SKM-1 (cell line): ENCODE results near the gene SBNO2.
"Not testable (repeated sequence)": the region's sequence is repeated elsewhere in the genome, so short reads cannot be mapped to it uniquely, and the experiment has no call there.

Experiments used
- DNase-seq: peaks from one replicate; lab custom pipeline; 2025; ENCODE audit not compliant: unreplicated experiment; lab: John Stamatoyannopoulos, UW

SBNO2 gene

DNA sequence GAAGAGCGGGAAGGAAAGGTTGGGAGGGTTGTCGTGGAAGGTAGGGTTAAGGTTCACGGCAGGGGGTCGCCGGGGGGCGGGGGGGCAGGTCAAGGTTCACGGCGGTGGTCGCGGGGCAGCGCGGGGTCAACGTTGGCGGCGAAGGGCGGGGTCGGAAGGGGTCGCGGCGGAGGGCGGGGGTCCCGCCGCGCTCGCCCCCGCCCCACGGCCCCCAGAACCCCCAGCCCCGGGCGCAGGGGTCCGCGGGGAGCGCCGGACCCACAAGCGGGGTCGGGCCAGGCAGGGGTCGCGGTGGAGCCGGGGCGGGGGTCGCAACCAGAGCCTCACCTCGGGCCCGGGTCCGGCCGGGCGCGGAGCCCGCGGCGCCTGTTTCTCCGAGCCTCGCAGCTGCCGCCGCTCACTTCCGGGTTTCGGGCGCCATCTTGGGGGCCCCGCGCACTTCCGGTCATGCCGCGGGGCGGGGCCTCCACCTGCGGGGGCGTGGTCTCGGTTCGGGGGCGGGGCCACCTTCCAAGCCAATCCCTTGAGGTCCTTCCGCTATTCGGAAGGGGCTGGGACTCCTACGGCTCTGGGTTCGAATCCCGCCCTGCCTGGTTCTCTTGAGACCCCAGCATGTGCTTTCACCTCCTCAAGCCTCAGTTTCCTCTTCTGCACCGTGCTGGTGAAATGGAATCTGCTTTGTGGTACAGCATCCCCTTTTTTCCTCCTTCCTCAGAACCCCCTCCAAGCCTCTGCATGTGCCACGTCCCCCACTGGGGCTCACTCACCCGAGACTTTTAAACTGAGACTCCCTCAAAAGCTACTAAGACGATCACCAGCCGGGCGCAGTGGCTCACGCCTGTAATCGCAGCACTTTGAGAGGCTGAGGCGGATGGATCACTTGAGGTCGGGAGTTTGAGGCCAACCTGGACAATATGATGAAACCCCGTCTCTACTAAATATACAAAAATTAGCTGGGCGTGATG is at the start of gene SBNO2:
TSS of gene SBNO2 (minus strand) at position 424 of the 965 bp plus-strand sequence. CDS start 19,992 bp downstream, outside the sequence.
- DNase-seq: peak; percentile 68

DNA sequence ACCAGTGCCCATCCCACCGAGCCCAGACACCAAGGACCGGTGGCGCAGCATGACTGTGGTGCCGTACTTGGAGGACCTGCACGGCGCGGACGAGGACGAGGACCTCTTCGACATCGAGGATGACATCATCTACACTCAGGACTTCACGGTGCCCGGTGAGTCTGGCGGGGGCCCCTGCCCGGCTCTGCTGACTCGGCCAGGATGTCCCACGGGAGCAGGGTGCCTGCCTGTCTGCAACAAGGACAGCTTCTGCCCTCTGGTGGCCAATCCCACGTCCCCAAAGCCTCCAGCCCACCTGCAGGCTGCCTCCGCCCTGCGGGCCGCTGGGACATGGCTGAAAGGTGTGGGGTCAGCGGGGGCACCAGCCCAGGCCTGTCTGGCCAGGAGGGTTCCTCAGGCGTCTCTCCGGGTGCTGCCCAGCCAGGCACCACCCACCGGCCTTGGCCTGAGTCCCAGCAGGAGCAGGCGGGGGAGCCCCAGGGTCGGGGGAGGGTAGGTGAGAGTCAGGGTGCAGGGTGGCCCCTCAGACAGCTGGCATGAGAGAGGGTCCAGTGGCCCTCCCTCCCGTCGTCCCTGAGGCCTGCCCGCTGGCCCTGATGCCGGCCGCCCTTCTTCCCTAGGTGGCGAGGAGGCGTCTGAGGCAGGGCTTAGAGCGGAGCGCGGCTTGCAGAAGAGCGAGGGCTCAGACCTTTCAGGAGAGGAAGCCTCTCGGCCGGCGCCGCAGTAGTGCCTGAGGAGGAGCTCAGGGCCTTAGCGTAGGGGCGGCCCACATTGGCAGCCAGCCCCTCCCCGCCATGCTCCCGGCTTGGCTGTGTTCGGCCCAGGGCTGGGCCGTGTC is 49.2 kb upstream of the SBNO2 start:
- no peak for DNase-seq

GRCh38 chr19:1222394-1222793 is 48.3 kb upstream of the SBNO2 start:
- DNase-seq: no peak

GRCh38 chr19:1221904-1222255 is 47.8 kb upstream of the SBNO2 start:
- DNase-seq: no peak

- DNase-seq: no peak
Measured at GRCh38 chr19:1220976-1221903, 47.2 kb upstream of the SBNO2 start.

GRCh38 chr19:1220477-1220930 is 46.4 kb upstream of the SBNO2 start:
- DNase-seq: no peak

DNA sequence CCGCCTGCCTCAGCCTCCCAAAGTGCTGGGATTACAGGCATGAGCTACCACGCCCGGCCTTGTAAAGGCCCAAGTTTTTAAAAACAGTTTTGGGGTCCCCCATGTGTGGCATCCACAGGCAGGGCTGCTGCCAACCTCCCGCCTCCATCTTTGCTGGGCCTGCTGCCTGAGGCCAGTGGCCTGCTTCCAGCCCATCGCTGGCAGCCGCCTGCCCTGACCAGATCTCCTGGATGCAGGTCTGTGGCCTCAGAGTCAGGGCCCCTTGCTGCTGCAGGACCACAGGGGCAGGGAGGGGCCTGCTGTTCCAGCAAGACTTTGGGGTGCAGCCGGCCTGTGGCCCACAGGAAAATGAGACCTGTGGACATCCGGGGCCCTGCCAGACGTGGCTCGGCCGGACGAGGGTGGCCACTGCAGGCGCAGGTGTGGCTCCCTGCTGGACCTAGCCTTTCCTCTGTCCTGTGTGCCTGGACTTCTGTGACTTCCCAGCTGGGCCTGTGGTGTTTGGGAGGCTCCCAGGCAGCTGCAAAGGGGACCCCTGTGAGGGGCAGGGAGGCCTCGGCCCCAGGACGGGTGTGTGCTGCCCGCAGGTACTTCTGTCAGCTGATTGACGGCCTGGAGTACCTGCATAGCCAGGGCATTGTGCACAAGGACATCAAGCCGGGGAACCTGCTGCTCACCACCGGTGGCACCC is 45.9 kb upstream of the SBNO2 start:
- no peak for DNase-seq

GRCh38 chr19:1218751-1219567 is 44.9 kb upstream of the SBNO2 start:
- no peak for DNase-seq

DNA sequence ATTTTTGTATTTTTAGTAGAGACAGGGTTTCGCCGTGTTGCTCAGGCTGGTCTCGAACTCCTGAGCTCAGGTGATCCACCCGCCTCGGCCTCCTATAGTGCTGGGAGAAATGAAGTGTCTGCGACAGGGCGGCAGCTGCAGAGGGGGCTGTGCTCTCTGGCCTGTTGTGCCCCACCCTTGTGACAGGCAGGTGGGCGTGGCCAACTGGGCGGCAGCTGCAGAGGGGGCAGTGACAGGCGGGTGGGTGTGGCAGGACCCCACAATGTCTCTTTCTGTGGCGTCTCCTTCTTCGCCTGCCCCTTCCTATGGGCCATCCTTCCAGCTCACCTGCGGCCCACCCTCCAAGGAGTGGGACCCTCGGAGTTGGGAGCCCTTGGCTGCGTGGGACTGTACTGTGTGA is 43.3 kb upstream of the SBNO2 start:
- no peak for DNase-seq

DNA sequence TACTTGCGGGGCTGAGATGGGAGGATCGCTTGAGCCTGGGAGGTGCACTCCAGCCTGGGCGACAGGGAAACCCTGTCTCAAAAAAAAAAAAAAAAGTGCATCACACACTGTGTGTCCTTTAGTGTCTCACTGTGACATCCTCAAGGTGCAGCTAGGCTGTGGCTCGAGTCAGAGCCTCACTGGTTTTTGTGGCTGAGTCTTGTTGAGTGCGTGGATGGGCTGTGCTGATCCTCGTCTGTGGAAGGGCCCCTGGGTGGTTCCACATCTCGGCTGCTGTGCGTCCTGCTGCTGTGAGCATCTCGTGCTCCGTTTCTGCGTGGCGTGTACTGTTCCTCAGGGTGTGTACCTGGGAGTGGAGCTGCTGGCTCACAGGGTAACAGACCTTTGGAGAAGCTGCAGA is 42.7 kb upstream of the SBNO2 start:
- DNase-seq: no peak

DNA sequence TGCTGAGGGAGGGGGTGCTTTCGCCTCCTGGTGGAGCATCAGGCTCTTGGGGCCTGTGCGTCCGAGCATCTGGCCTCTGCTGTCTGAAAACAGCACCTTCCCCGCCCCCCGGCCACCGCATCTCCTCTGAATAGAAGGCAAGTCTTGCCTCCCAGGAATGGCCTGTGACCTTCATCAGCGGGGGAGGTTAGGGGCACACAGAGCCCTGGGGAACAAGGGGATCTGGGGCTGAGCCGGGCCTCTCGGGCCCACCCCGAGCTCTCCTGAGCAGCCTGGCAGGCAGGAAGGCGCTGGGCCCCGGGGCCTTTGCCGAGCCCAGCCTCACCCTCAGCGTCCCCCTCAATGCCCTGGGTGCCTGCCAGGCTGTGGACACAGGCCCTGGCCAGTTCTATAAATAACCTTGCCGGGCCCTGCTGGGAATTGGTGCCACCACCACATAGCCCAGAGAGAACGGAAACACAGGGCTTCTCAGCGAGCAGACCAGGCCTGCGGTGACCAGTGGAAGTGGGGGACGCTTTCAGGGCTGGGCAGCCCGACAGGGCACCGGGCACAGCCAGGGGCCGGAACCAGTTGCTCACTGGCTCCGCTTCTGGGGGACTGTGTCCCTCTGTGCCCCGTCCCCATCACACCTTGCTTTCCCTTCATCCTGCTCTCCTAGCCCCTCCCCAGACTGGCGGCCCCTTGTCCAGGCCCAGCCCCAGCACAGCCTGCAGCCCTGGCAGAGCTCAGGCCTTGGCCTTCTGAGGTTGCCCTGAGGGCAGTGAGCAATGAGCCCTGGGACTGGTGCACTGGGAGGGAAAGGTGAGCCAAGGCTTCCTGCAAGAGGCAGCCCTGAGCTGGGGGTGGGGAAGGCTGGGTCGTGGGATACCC is 41.0 kb upstream of the SBNO2 start:
- DNase-seq: no peak

DNA sequence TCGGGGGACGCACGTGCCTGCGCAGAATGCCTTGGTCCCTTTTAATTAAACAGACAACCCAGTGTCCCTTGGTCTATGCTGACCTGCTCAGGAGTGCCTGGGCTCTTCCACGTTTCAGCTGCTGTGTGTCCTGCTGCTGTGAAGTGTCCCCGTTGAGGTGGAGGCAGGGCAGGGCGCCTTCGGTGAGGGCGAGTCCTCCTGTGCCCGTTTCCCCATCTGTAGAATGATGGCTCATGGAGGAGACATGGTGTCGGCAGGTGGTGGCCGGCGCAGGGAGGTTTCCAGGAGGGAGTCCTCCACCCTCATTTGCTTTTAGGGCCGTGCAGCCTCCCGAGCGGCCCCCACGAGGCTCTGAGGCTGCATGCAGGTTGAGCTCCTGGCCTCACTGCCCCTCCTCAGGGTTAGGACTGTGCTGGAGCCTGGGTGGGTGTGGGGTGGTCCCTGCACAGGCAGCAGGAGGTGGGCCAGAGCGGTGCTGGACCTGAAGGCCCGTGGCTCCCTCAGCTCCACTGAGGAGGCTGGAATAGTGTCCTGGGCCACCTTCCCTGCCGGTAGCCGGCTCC is 40.3 kb upstream of the SBNO2 start:
- DNase-seq: no peak

DNA sequence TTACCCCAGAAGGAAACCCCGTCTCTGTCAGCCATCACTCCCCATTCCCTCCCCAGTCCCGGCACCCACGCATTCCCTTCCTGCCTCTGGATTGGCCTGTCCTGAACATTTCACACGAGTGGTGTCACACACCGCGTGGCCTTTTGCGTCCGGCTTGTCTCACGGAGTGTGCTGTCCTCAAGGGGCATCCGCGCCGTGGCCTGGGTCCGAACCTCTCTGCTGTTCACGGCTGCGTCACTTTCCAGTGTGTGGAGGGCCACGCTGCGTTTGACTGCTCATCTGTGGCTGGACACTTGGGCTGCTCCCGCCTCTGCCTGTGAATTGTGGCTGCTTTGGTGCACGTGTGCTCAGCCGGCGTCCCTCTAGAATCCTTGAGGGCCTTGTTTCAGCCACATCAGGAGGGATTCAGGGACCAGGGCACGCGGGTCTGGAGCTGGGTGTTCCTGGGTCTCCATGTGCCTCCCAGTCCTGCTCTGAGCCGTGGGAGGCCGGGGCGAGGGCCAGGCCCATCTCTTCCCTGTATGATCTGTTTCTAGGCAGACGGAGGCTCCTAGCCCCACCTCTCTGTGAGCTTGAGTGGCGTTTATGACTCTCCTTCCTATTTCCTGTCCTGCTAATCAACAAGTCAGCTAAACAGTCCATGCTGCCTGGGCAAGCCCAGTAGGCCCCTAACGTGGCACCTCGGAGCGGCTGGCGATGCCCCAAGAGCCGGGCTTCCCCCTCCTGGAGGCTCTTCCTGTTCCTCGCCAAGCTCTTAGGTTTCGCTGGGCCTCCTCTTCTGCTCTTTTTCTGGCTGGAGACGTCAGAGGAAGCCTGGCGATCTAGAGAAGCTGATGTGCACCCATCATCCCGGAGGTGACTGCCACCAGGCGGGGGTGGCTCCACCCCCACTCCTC is 39.6 kb upstream of the SBNO2 start:
- no peak for DNase-seq

- DNase-seq: no peak
Measured at GRCh38 chr19:1211494-1212234, 37.6 kb upstream of the SBNO2 start.

GRCh38 chr19:1210227-1210538 is 36.1 kb upstream of the SBNO2 start:
- DNase-seq: no peak

DNA sequence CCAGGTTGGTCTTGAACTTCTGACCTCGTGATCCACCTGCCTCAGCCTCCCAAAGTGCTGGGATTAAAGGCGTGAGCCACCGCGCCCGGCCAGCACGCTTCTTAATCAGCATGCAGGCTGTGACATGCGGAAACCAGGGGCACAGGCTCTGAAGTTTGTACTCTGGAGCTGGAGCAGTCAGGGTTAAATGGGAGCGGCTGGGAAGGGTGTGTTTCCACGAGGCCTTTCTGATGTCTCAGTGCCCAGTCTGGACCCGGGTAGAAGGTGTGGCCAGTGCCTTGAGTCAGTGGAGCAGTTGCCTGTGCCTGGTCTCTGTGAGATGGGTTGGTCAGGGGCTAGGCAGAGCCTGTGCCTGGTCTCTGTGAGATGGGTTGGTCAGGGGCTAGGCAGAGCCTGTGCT is 34.8 kb upstream of the SBNO2 start:
- DNase-seq: not testable (repeated sequence)
